Measurements from ENCODE around the gene C1orf146.
"Not testable (repeated sequence)": the region's sequence is repeated elsewhere in the genome, so short reads cannot be mapped to it uniquely, and the experiment has no call there.

C1orf146 gene

DNA sequence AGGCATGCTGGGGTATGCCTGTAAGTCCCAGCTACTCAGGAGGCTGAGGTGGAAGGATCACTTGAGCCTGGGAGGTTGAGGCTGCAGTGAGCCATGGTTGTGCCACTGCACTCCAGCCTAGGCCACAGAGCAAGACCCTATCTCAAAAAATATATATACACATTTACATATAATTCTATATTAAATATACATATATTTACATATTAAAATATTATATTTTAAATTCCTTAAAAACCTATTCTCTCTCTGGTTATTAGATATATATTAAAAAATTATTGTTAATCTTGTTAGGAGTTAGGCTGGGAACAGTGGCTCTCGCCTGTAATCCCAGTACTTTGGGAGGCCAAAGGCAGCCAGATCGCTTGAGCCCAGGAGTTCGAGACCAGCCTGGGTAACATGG, 58.4 kb downstream of the C1orf146 start:
- no peak for DNase-seq

DNA sequence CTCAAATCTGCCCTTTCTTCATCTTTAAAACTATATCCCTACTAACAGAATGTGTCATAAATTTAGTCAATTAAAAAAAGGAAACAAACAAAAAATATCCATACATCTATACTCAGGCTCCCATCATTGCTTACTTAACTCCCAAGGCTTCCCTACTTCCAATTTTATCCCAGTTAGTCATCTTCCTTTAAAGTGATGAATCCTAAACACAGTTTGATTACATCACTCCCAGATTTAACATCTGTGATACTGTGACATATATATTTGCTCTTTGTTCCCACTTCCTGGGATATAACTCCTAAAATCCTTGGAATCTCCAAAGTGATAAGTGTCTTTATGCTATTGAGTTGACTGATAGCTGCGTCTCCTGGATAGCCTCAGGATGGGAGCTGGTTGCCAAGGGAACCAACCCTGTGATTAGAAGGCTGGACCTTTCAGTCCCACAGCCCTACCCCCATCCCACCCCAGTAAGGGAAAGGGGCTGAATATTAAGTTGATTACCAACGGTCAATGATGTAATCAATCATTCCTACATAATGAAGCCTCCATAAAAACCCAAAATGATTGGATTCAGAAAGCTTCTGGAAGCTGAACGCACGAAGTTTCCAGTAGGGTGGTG, 59.5 kb downstream of the C1orf146 start:
- DNase-seq, result no peak

DNA sequence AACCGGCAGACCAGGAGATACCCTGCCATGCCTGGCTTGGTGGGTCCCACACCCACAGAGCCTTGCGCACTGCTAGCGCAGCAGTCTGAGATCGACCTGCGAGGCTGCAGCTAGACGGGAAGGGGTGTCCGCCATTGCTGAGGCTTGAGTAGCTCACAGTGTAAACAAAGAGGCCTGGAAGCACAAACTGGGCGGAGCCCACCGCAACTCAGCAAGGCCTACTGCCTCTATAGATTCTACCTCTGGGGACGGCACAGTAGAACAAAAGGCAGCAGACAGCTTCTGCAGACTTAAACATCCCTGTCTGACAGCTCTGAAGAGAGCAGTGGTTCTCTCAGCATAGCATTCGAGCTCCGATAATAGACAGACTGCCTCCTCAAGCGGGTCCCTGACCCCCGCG, 62.1 kb downstream of the C1orf146 start:
- DNase-seq, result not testable (repeated sequence)

DNA sequence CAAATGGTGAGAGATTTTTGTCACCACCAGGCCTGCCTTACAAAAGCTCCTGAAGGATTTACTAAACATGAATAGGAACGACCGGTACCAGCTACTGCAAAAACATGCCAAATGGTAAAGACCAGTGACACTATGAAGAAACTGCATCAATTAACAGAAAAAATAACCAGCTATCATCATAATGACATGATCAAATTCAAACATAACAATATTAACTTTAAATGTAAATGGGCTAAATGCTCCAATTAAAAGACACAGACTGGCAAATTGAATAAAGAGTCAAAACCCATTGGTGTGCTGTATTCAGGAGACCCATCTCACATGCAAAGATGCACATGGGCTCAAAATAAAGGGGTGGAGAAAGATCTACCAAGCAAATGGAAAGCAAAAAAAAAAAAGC, 63.7 kb downstream of the C1orf146 start:
- not testable (repeated sequence) for DNase-seq

DNA sequence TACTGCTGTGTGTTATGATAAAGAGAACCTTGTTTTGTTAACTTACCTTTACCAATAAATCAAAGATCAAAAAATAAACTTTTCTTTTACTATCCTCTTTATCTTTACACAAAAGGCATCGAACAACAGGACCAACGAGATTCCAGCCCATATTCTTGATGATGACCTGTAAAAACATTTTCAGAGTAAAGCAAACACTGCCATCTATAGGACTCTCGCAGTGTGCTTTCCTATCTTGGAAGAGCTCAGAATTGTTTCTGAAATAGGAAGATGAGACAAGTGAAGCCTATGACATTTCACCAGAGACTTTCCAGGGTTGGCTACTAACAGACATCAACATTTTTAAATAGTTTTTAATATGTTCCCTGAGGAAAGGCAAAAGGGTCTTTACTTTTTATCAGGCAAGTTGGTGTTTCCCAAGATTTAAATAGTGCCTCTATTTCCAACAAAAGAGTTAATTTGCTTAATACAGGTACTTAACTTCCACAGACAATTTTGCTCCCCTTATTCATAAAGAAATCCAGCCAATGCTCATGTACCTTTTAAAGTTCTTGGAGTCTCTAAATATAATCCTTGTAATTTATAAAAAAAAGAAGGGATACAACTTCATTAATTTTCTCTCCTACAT, 73.8 kb downstream of the C1orf146 start:
- peak; percentile 47 to 65 (median 62) for DNase-seq
